Activated CD4-positive, CD25-positive, alpha-beta regulatory T cell treated with anti-CD3 and anti-CD28 coated beads, Interleukin-2, amount 50 U/mL, for 24 hours (primary cell): ENCODE measurements around the gene CASS4.
"Not testable (repeated sequence)": the region's sequence is repeated elsewhere in the genome, so short reads cannot be mapped to it uniquely, and the experiment has no call there.

Source experiments
- ATAC-seq, 2 donors: fragments of 150-1000 bp; cut with Tn5 transposase; one replicate each; pipeline ENCODE4 v1.10.0; 2021; ENCODE audit warnings: mild to moderate bottlenecking in 1 of 2, moderate library complexity in 1 of 2

The CASS4 gene, protein sequence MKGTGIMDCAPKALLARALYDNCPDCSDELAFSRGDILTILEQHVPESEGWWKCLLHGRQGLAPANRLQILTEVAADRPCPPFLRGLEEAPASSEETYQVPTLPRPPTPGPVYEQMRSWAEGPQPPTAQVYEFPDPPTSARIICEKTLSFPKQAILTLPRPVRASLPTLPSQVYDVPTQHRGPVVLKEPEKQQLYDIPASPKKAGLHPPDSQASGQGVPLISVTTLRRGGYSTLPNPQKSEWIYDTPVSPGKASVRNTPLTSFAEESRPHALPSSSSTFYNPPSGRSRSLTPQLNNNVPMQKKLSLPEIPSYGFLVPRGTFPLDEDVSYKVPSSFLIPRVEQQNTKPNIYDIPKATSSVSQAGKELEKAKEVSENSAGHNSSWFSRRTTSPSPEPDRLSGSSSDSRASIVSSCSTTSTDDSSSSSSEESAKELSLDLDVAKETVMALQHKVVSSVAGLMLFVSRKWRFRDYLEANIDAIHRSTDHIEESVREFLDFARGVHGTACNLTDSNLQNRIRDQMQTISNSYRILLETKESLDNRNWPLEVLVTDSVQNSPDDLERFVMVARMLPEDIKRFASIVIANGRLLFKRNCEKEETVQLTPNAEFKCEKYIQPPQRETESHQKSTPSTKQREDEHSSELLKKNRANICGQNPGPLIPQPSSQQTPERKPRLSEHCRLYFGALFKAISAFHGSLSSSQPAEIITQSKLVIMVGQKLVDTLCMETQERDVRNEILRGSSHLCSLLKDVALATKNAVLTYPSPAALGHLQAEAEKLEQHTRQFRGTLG

DNA sequence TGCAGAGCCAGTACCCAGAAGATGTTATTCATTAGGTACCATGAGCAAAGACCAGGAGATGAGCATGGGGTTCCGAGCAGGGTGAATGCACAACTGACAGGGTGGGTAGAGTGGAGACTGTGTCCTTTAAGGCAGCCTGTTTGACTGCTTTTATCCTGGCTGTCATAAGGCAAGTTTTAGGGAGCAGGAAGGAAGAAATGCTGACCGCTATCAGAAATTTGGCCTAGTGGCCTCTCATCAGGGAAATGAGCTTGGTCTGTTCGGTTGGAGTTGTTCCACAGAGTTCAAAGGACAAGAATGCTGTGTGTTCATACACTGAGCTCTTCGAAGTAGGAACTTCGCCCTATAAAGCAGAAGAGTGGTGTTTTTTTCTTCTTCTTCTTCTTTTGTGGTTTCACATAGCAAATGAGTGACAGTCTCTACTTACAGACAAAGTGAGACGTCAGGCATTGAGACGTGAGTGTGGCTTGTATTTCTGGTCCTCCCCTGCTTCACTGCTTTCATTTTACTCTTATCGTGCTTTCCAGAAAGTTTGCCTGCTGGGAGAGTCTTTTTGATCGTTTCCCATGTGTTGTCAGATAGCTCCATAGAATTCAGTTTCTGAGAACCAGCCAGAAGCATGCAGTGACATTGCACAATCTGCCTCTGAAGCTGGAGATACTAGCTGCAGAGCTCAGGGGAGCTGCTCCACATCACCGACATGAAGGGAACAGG lies at the start of gene CASS4:
CASS4 (plus strand) TSS at position 502 of the 714 bp plus-strand sequence; CDS start at position 701, 199 bp downstream.
- peak; percentile 51 to 71 for ATAC-seq

DNA sequence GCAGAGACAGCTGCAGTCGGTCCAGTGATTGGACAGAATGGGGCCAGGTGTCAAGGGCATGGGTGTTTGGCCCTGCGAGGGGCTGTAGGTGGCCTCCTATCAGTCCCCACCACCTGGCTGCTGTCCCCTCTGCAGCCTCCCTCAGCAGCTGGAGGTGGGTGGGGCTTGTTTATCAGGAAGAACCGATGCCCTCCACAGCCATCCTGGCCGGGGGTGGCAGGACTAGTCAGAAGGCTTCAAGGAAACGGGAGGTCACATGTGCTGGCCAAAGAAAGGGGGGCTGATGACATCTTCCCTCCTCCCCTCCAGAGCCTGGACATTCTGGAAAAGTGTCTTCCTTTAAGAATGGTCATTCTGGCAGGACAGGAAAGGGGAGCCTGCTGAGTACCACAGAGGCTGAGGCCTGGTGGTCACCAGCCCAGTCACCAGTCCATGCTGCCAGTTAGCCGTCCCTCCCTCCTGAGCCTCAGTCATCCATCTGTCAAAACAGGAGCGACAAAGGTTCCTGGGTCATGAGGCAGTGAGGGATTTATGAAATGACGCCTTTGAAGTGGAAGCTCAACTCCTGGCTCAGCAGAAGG lies 49.1 kb upstream of the CASS4 start:
- no peak for ATAC-seq

- no peak for ATAC-seq
Observed at GRCh38 chr20:56363491-56363890, 48.6 kb upstream of the CASS4 start.

DNA sequence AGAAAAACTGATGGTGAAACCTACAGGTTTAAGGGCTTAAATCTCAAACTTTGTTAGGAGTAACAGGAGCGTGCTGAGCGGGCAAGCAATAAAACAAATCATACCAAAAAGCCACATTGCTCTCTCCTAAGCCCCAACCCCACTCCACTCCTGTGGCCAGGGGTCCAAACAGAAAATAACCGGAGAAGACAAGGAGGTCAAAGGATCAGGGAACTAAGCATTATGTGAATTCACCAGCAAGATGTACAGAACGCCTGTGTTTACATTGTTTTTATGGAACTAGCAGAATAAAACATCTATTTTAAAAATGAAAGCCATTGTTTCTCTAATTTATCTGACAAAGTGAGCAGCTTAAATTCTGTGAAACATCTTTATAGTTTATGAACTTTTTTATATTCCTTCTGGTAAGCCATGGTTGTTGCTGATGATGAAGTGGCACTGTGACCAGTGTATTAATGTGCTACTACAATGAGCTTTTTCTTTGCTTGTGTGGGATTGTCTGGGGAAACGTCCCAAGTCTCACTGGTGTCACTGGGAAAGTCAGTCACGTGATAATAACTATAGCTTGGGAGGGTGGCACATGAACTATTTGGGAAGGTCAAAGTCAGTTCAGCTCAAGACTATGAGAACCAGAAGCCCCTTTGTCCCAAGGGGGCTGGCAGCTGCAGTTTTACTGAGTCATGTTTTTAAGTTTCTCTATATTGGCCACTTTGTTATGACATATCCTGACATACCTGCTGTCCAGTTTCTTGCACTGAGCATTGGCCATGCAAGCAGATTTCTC lies 43.5 kb upstream of the CASS4 start:
- no peak for ATAC-seq

DNA sequence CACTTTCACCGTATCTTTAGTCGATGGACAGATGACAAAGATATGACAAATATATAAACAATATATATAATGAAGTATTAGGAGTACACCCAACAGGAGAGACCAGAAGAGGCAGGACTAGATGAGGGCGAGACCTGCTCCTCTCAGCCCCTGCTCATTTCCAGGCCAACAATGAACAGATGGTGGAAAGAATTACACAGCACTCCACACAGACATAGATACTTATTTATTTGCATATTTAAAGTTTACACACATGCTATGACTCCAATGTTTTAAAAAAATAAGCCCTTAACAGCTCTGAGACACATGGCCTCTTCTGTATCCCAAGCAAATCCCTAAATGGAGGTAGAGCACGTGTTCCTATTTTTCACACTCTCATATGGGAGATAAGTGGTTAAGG lies 42.9 kb upstream of the CASS4 start:
- no peak for ATAC-seq

DNA sequence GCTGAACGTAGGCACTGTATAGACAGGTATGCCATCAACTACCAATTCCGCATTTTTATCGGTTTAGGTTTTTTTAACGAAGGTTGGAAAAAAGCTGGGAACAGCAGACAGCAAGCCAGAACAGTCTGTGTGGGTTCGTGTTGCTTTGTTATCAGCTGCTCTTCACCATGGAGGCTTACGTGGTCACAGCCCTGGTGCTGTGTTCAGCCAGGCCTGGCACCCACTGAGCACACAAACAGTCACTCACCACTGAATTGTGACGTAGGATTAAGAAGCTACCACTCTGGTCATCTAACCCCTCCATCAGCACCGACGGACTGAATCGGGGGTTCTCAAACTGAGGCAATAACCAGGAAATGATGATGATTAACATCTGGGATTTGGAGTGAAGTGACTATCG lies 40.1 kb upstream of the CASS4 start:
- ATAC-seq, result no peak

GRCh38 chr20:56372850-56373249 lies 39.2 kb upstream of the CASS4 start:
- ATAC-seq, result peak; percentile 60 to 71

GRCh38 chr20:56373942-56374341 lies 38.1 kb upstream of the CASS4 start:
- ATAC-seq, result peak; percentile 84 to 94

DNA sequence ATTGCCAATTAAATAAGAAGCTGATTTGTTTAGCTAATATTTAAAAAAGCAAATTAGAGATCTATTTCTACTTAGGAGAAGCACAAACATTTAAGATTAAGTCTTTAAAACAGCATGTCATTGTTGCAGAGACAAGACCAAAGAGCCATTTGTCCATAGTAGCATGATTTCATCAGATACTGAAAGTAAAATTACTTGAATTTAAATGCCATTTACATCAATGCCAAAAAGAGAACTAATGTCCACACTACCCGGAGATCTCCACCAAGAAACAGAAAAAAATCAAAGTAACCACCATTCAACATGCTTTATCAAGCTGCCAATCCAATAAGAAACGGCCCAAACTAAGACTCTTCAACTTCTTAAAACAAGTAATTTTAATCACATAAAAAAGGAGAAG lies 35.7 kb upstream of the CASS4 start:
- no peak for ATAC-seq

DNA sequence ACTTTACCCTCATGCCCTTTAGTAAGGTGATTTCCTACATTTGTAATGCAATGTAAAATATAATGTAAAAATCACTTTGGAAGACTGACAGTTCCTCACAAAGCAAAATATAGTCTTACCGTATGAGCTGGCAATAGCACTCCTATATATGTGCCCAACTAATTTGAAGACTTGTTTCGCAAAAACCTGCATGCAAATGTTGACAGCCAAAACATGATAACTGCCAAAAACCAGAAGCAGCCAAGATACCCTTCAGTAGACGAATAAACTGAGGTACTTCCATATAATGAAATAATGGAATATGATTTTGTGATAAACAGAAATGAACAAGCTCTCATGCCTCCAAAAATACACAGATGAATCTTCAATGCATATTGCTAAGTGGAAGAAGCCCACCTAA lies 33.7 kb upstream of the CASS4 start:
- no peak for ATAC-seq

GRCh38 chr20:56380375-56380774 lies 31.7 kb upstream of the CASS4 start:
- no peak for ATAC-seq

DNA sequence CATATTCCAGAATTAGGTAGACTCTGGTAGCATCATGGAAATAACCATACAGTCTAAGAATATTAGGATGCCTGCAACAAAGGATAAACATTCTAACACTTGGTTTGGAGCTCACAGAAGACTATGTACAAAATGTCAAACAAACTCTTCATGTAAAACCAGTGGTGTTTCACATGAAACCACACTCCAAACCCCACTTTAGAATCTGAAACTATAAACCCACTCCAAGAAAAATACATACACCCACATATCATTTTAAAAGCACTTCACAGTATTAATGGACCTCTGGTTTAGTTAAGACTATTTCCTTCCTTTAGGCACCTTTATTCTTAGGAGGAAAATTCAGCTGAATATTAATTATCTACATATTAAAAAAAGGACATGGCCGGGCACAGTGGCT lies 30.6 kb upstream of the CASS4 start:
- no peak for ATAC-seq

- ATAC-seq, result no peak
Observed at GRCh38 chr20:56382696-56383095, 29.4 kb upstream of the CASS4 start.

DNA sequence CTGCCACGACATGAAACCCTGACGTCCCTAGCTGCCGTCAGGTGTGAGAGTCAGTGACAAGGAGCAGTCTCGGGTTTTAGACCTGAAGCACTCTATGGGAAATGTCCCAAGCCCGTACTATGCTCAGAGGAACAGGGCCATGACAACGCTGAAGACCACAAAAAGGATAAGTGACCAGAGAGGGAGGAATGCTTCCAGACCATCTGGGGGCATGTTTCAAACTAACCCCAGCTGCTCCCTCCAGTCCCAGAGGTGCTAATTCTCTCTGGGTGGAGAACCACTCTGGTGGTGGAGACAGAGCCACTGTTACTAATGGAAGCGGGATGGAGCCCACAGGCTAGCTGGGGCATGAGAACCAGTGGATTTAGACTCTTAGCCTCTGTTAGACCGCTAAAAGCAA lies 28.7 kb upstream of the CASS4 start:
- ATAC-seq, result no peak

GRCh38 chr20:56385130-56385529 lies 26.9 kb upstream of the CASS4 start:
- ATAC-seq, result no peak

DNA sequence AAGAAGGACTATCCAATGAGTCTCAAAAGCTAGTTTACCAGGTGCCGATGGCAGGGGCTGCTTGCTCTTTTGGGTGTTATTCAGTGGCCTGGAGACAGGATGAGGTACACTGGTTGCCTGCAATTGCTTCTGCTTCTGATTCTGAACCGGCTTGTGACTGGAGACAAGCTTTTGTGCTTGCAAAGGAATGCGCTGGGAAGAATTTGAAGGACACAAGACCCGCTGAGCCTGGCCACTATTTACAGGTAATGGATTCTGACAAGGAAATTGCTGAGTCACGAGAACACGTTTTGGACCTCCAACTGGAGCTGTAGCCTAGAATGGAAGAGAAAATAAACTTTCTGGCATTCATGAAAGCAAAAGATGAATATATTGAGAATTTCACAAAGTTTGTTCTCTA lies 25.8 kb upstream of the CASS4 start:
- no peak for ATAC-seq

GRCh38 chr20:56388882-56389281 lies 23.2 kb upstream of the CASS4 start:
- ATAC-seq, result no peak

DNA sequence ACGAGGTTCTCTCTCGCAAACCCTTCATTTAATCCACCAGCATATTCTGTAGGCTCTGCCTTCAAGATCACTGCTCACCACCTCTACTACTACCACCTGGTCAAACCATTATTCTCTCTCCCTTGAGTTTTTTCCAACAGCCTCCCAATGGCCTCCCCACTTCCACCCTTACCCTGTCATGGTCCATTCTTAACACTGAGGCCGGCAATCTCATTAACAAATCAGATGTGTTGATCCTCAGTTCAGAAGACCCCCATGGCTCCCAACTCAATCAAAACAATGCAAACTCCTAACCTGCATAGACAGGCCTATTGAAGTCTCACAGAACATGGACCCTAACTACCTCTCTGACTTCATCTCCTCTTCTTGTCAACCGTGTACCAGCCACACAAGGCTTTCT lies 22.3 kb upstream of the CASS4 start:
- no peak for ATAC-seq

DNA sequence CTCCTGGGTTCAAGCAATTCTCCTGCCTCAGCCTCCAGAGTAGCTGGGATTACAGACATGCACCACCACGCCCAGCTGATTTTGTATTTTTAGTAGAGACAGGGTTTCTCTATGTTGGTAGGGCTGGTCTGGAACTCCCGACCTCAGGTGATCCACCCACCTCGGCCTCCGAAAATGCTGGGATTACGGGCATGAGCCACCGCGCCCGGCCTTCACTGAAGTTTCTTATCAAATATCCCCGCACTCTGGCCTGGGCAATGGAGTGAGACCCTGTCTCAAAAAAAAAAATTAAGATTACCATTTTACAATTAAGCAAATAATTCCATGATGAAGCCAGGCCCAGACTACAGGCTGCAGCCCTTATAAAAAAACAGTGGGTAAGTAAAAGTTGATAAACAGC lies 21.7 kb upstream of the CASS4 start:
- not testable (repeated sequence) for ATAC-seq

GRCh38 chr20:56391037-56391436 lies 21.0 kb upstream of the CASS4 start:
- no peak for ATAC-seq

DNA sequence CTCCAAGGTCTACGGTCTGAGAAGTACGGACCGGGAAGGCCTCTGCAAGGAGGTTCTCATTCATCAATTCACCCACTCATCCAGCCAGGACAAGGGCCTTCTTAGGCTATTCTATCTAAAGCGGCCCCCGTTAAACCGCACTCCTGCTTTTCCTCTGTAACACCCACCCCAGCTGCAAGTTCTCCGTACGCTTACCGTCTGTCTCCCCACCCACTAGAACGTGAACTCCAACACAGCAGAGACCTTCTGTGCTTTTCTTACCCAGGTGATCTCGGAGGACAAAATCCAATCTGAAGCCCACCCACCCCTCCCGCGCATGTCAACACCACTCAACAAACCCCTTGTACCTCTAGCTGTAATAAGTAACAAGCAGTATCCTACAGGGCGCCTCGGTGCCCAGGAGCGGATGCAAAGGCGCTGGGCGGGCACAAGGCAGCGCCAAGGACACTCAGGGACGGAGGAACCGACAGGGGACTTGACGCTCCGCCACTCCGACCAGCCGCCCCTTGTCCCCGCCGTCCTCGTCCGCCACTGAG lies 20.4 kb upstream of the CASS4 start:
- peak; percentile 19 to 25 for ATAC-seq
